HG03159 (cell line): ENCODE data around the gene PRR35.

Experiments
- ATAC-seq: cut with Tn5 transposase; IDR thresholded peaks from one replicate; pipeline ENCODE4 v1.9.1; 2021; ENCODE audit warnings: mild to moderate bottlenecking, moderate library complexity; ENCODE audit not compliant: unreplicated experiment

The PRR35 gene

GRCh38 chr16:527015-527903 is 32.9 kb upstream of the PRR35 start, which contains the start of gene CAPN15:
Gene CAPN15, plus strand, starts transcription at chr16:527712. Its CDS starts 19,127 bp downstream, at chr16:546839.
- peak; percentile 61 for ATAC-seq

DNA sequence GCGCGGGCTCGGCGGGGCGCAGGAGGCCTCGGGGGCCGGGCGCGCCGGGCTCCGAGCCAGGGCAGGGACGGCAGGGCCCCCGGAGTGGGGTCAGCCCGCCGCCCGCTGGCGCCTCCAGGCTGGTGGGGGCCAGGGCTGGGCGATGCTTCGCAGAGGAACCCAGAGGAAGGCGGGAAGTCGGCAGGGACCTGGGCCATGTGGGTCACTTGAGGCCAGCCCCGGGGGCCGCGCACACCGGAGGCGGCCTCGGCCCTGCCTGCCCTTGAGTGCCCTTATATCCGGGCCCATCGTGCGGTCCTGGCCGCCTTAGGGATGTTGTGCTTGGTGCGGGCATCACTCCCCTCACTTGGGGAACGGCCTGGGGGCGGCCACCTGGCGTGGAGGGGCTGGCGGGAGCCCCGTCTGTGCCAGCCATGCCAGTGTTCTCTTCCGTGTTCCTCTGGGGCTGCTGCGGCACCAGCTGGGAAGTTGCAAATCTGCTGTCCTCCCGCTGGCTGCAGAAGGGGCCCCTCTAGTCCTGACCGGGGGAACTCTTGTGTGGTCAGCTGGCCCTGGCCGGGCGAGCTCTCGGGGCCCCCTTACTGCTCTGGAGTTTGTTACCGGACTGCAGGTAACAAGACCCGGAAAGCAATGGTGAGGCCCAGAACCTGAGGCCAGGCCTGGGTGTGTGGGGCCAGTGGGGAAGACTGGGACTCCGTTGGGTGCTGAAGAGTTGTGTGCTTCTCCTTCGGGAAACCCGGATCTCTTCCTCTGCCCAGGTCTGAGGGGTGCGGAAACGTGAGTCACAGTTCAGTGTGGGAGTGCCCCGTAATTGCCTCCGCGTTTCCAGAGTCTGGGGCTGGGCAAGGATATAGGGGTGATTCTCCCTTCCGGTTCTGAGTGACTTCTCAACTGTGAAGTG is 31.8 kb upstream of the PRR35 start:
- ATAC-seq, result no peak

GRCh38 chr16:529012-529575 is 31.1 kb upstream of the PRR35 start:
- no peak for ATAC-seq

DNA sequence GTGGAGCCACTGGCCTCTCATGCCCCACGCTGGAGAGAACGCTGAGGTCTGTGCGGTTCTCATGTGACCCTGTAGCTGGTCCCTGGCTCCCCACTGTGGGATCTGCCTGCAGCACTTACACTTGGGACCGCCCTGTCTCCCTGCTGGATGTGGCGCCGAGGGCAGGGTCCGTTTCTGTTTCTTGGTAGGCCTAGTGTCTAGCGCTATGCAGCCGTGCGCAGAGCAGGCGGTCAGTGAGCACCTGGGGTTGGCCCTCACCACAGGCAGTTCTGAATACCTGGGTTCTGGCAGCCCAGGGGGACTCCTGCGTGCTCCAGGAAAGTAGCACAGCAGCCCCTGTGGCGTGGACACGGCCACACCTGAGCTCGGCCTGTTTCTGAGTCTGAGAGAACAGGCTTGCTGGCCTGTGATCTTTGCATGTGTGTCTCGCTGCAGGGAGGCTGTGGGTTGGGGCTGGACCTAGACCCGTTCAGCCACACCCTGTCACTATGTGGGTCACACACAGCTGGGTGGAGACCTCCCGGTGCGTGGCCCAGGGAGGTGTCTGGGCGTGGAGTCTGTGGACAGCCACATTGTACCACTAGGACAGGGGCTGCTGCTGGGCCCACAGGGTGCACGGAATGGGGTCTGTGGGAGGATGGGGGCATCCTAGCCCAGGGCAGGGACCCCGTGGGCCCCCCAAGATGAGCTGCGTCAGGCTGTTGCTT is 29.9 kb upstream of the PRR35 start:
- no peak for ATAC-seq

DNA sequence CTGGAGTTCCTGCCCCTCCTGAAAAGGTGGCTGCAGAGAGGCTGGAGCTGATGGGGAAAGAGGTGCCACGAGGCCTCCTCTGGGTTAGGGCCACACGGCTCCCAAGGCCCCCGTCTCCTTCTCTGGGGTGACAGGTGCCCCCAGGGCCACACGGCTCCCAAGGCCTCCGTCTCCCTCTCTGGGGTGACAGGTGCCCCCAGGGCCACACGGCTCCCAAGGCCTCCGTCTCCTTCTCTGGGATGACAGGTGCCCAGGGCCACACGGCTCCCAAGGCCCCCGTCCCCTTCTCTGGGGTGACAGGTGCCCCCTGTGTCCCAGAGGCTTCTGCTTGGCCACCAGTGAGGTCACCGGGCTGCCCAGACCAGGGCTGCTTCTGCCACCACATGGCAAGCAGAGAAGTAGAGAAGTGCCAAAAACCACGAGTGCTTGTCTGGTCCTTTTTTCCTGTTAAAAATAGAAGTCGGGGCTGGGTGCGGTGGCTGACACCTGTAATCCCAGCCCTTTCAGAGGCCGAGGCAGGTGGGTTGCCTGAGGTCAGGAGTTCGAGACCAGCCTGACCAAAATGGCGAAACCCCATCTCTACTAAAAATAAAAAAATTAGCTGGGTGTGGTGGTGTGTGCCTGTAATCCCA is 28.6 kb upstream of the PRR35 start:
- ATAC-seq, result no peak

- ATAC-seq, result no peak
These were observed 26.6 kb upstream of the PRR35 start for GRCh38 chr16:533391-534123.

DNA sequence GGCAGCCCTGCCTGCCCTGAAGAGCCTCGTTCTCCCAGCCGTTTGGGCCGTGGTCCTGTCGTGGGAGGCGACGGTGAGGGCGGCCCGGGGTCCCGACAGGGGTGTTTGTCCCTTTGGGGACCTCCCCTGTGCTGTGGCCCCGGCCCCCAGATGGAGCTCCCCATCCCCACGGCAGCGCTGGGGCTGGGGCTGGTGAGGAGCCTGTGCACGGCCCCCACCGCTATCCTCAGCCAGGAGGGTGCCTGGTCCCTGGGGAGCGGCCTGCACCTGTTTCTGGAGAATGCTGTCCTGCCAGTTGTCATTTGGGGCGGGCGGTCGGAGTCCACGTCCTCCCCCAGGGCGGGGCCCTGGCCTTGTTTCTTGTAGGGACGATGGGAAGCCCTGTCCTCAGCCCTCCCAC is 26.1 kb upstream of the PRR35 start:
- ATAC-seq, result no peak

- ATAC-seq, result no peak
These were observed 25.2 kb upstream of the PRR35 start for GRCh38 chr16:534856-535445.

GRCh38 chr16:535446-536405 is 24.5 kb upstream of the PRR35 start:
- ATAC-seq, result no peak

- no peak for ATAC-seq
These were observed 23.4 kb upstream of the PRR35 start for GRCh38 chr16:536746-537145.

GRCh38 chr16:537415-538335 is 22.5 kb upstream of the PRR35 start:
- ATAC-seq, result no peak

GRCh38 chr16:539901-540530 is 20.2 kb upstream of the PRR35 start:
- no peak for ATAC-seq

- no peak for ATAC-seq
These were observed 19.4 kb upstream of the PRR35 start for GRCh38 chr16:540645-541340.

- ATAC-seq, result no peak
These were observed 16.7 kb upstream of the PRR35 start for GRCh38 chr16:543301-544164.

GRCh38 chr16:544517-544916 is 15.7 kb upstream of the PRR35 start:
- ATAC-seq, result no peak
